ENCODE data around the gene EYA2. TPM values are rescaled to one million over a fixed set of nuclear protein-coding genes. Genes with fewer than 3 reads are reported as not detected.
"Not testable (repeated sequence)": the region's sequence is repeated elsewhere in the genome, so short reads cannot be mapped to it uniquely, and the experiment has no call there.

Gene EYA2
- total RNA-seq, 4 donors from 2014 or later, result 8.9 to 18.0 (median 9.5) TPM

DNA sequence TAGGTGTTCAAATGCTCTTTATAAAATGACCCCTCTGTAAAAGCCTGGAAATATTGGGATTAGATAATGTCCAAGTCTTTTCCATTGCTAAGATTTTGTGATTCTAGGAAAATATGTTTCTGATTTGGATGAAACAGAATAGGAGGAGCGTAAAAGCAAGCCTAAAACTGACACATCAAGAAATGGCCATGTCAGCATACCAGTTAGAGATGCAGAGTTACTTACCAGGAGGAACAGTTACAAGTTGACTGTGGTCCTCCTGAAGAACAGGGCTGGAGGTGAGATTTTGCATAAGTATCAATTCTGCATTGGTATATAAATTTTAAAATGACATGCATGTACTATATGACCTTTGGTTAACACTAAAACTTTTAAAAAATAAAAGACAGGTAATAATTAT is 35.3 kb downstream of the EYA2 start:
- TF ChIP-seq, protein P1, sequence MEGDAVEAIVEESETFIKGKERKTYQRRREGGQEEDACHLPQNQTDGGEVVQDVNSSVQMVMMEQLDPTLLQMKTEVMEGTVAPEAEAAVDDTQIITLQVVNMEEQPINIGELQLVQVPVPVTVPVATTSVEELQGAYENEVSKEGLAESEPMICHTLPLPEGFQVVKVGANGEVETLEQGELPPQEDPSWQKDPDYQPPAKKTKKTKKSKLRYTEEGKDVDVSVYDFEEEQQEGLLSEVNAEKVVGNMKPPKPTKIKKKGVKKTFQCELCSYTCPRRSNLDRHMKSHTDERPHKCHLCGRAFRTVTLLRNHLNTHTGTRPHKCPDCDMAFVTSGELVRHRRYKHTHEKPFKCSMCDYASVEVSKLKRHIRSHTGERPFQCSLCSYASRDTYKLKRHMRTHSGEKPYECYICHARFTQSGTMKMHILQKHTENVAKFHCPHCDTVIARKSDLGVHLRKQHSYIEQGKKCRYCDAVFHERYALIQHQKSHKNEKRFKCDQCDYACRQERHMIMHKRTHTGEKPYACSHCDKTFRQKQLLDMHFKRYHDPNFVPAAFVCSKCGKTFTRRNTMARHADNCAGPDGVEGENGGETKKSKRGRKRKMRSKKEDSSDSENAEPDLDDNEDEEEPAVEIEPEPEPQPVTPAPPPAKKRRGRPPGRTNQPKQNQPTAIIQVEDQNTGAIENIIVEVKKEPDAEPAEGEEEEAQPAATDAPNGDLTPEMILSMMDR (IDR thresholded peaks at IDR 0.05), result no peak
- ATAC-seq (ENCODE audit: low FRiP score) (no peak), DNase-seq (ENCODE audit: low spot score) (no peak)

DNA sequence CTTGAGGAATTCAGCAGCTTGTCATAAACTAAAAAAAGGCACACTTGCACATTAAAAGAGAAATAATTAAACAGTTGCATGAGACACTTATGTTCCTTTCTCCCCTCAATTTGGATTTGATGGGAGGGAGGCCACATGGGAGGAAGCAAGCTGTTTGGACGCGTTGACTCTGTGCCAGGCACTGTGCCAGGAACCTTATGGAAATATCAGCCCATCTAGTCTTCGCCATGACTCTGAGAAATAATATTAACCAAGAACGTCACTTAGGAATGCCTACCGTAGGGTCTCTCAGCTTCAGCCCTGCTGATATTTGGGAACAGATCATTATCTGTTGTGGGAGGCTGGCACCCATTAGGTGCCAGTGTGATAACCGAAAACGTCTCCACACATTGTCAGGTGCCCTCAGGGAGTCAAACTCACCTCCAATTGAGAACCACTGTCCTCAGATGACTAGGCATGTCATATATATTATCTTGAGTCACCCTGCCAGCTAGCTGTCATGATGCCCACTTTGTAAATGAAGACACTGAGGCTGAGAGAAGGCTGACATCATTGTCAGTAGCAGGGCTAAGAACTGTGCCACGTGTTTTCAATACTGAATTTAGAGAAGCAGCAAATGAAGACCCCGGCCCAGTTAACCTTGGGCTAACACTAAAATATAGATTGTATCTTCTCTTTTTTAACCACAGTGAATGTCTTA is 36.1 kb downstream of the EYA2 start:
- DNase-seq (ENCODE audit: low spot score) (no peak), ATAC-seq (ENCODE audit: low FRiP score) (no peak)
- TF ChIP-seq, protein P1 (IDR thresholded peaks at IDR 0.05), result no peak

DNA sequence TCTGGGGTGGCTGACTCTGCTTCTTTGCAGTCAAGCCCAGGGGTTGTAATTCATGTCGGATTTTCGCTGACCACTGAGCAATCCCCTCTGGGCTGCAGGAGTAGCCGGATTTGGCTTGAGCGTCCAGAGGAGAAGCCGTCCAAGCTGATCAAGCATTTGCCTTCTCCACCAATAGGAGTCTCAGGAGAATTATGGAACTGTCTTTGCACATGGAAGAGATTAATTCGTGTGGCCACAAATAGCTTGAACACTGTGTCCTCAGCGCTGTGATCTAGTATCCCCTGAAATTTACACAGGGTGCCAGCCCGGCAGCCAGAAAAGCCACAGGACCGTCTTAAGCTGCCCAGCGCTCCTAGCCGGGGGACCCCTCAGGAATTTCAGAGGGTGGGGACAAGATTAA is 37.1 kb downstream of the EYA2 start:
- ATAC-seq (ENCODE audit: low FRiP score) (no peak), DNase-seq (ENCODE audit: low spot score) (no peak)
- TF ChIP-seq, protein P1 (IDR thresholded peaks at IDR 0.05), result no peak

DNA sequence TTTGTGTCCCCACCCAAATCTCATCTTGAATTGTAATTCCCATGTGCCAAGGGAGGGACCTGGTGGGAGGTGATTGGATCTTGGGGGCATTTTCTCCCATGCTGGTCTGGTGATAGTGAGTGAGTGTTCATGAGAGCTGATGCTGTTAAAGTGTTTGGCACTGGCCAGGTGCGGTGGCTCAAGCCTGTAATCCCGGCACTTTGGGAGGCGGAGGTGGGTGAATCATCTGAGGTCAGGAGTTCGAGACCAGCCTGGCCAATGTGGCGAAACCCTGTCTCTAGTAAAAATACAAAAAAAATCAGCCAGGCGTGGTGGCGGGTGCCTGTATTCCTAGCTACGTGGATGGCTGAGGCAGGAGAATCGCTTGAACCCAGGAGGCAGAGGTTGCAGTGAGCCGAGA is 37.8 kb downstream of the EYA2 start:
- ATAC-seq (ENCODE audit: low FRiP score); DNase-seq (ENCODE audit: low spot score): not testable (repeated sequence)

DNA sequence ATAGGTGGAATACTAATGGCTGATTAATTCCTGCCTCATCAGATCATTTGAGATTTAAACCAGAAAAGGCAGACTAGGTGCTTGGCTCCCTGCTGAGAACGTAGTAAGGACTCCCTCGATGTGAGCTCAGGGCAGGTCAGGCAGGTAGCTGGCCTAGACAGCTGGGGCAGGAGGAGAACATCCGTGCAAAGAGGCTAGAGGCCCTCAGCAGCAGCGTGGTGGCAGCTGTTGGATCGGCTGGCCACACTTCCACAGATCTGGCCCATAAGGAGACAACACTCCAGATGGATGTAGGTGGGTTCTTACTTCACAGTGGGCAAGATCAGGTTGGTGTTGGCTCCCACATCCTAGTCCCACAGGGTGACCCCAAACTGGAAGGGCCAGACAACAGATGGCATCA is 38.5 kb downstream of the EYA2 start:
- ATAC-seq (ENCODE audit: low FRiP score), result no peak
- TF ChIP-seq, protein P1 (IDR thresholded peaks at IDR 0.05), result no peak
- no peak for DNase-seq (ENCODE audit: low spot score)

- no peak for DNase-seq (ENCODE audit: low spot score)
- TF ChIP-seq, protein P1 (IDR thresholded peaks at IDR 0.05), result no peak
- ATAC-seq (ENCODE audit: low FRiP score), result no peak
These were observed 40.2 kb downstream of the EYA2 start for GRCh38 chr20:46934746-46935287.

GRCh38 chr20:46935394-46936017 is 40.9 kb downstream of the EYA2 start:
- TF ChIP-seq, protein P1 (IDR thresholded peaks at IDR 0.05), result no peak

More at GRCh38 chr20:46935394-46936017, 40.9 kb downstream of the EYA2 start:
- DNase-seq (ENCODE audit: low spot score) (no peak), ATAC-seq (ENCODE audit: low FRiP score) (no peak)
